AG04450 (cell line): ENCODE measurements around the gene FKBP1A. TPM values are rescaled to one million over a fixed set of nuclear protein-coding genes. Genes with fewer than 3 reads are reported as not detected.

ENCODE experiments used
- CTCF ChIA-PET: fragments of 300-600, 350-600 bp; formaldehyde crosslinking; extraction: SDS; loops from one replicate; lab custom pipeline; 2022; ENCODE audit warnings: antibody characterized with exemption, inconsistent platforms; lab: Charles Lee
- POLR2A ChIA-PET: fragments of 350-600 bp; formaldehyde crosslinking; extraction: SDS; loops from one replicate; lab custom pipeline; 2021; ENCODE audit warnings: antibody characterized with exemption, inconsistent platforms; lab: Yijun Ruan, JAX
- DNase-seq: peaks from one replicate; pipeline ENCODE4 v3.0.0-alpha.2; 2011; ENCODE audit warnings: low read depth, low spot score
- H3K27ac ChIP-seq: one replicate; pipeline ENCODE4 v1.5.1; 2012; ENCODE audit warnings: low read depth, low read length, control low read depth
- H3K27me3 ChIP-seq: one replicate; pipeline ENCODE4 v1.6.0; 2012; ENCODE audit warnings: low read length; ENCODE audit not compliant: control insufficient read depth, insufficient read depth
- H3K4me3 ChIP-seq: 2 replicates; pipeline ENCODE4 v1.5.1; 2011; ENCODE audit warnings: mild to moderate bottlenecking, low read depth, low read length, control low read depth
- H3K9me3 ChIP-seq: 2 replicates; pipeline ENCODE4 v1.5.1; 2012; ENCODE audit warnings: low read length; ENCODE audit not compliant: control insufficient read depth, insufficient read depth
- CTCF ChIP-seq: IDR thresholded peaks from 2 replicates; pipeline ENCODE4 v1.5.1; 2011; ENCODE audit warnings: low read depth, low read length, control low read depth, inconsistent platforms
- polyA plus RNA-seq: library from polyadenylated mRNA; depleted of rRNA; stranded (reverse); fragments of >200 nt; gene quantifications from 2 replicates; pipeline ENCODE4 v1.2.3, GENCODE V29; 2011

The FKBP1A gene
- polyA plus RNA-seq, 1 experiment = 579 TPM

GRCh38 chr20:1437235-1437904 is 44.5 kb upstream of the FKBP1A start:
- ChIA-PET CTCF (interaction anchor here (0.6 to 5.0 kb wide), 31 partner anchors 8 to 329 kb away, joined by 3 to 54 read pairs (median 4); partner anchors contain the start of genes NSFL1C and SNPH), POLR2A (no interaction called here)
- no peak overlapping the region for H3K4me3 ChIP-seq
- TF ChIP-seq CTCF = peak; percentile 89
- no peaks in the 10 kb centered on the region for H3K9me3 ChIP-seq
- no peaks in the 10 kb centered on the region for H3K27me3 ChIP-seq
- peak; percentile 72 for DNase-seq
- no peak overlapping the region for H3K27ac ChIP-seq

DNA sequence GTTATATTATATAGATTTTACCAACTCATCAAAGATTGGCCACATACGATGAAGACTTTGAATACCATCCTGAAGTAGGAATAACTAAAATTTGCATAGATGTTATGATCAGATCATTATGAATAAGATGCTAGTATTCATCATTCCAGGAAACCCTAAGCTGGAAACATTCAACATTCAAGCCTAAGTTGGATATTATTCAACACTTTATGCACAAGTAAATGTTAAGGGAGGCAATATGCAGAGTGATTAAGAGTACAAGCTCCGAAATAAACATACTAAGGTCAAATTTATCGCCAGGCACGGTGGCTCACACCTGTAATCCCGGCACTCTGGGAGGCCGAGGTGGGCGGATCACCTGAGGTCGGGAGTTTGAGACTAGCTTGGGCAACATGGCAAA is 43.4 kb upstream of the FKBP1A start:
- H3K9me3 ChIP-seq = no peaks in the 10 kb centered on the region
- no peak overlapping the region for H3K4me3 ChIP-seq
- H3K27me3 ChIP-seq = no peaks in the 10 kb centered on the region
- TF ChIP-seq CTCF = no peak
- CTCF ChIA-PET = interaction anchor here (0.7 to 5.0 kb wide), 18 partner anchors 9 to 620 kb away, joined by 3 to 54 read pairs (median 6); partner anchors contain the start of gene NSFL1C
- POLR2A ChIA-PET = interaction anchor here (0.8 kb wide), 1 partner anchor 37 kb away, joined by 3 read pairs; no protein-coding TSS in a partner anchor
- DNase-seq = no peak
- H3K27ac ChIP-seq = no peak overlapping the region

DNA sequence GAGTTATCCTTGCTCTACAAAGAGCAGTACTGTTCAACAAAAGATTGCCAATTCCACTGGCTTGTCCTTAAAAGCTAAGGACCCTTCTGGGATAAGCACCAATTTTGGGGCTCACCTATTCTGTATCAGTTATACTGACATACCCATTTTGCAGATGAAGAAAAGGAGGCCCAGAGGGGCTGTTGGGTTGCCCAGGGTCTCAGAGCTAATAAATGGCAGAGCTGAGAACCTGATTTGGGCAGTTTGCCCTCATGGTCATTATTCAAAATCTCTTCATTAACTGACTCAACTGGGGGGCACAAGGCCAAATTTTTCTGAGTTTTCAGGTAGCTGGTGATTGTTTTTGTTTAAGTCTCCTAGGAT is 42.5 kb upstream of the FKBP1A start:
- Histone ChIP-seq H3K27ac (no peak overlapping the region), H3K9me3 (no peaks in the 10 kb centered on the region), H3K4me3 (no peak overlapping the region), H3K27me3 (no peaks in the 10 kb centered on the region)
- TF ChIP-seq CTCF = no peak
- DNase-seq = no peak
- ChIA-PET POLR2A (interaction anchor here (0.8 kb wide), 1 partner anchor 36 kb away, joined by 3 read pairs; no protein-coding TSS in a partner anchor), CTCF (interaction anchor here (0.7 to 5.0 kb wide), 10 partner anchors 8 to 1265 kb away, joined by 3 to 41 read pairs (median 6); partner anchors contain the start of genes NSFL1C and SDCBP2)

DNA sequence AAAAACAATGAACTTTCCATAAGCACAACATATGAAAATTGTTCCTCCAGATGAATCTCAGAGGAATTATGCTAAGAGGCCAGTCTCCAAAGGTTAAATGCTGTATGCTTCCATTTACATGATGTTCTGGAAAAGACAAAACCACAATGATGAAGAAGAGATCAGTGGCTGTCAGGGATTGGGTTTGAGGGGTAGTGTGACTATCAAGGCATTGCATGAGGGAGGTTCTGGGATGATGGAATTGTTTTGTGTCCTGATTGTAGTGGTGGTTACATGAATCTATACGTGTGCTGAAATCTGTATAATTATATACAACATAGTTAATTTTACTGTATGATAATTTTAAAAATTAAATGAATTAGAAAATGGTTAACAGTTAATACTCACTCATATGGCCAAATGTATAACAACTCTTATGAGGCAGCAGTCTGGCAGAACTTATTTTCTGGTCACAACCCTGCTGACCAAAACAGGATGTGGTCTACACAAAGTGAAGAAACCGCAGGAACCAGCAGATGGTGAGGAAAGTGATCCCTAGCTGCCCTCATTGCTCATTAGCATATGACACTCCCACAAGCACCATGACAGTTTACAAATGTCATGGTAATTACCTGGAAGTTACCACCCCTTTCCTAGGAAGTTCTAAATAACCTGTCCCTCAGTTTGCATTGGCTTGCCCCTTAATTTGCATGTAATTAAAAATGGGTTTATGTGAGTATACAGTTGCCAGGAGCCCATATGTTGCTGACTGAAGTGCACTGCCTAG is 41.9 kb upstream of the FKBP1A start:
- no peak overlapping the region for H3K27ac ChIP-seq
- no peaks in the 10 kb centered on the region for H3K9me3 ChIP-seq
- POLR2A ChIA-PET = no interaction called here
- DNase-seq = peak; percentile 78
- H3K27me3 ChIP-seq = no peaks in the 10 kb centered on the region
- CTCF ChIA-PET = interaction anchor here (0.7 to 5.0 kb wide), 10 partner anchors 17 to 1266 kb away, joined by 3 to 41 read pairs (median 6); partner anchors contain the start of genes NSFL1C and SDCBP2
- TF ChIP-seq CTCF = no peak
- H3K4me3 ChIP-seq = no peak overlapping the region
